OCI-LY7 (cell line): ENCODE results near the gene BNC1. TPM values are rescaled to one million over a fixed set of nuclear protein-coding genes. Genes with fewer than 3 reads are reported as not detected.

Experiments used
- BruUV-seq: library from RNA; stranded (reverse); fragments of 400-500 nt; replicated peaks from 2 replicates; lab custom pipeline; 2021; lab: Mats Ljungman, UMichigan
- CTCF ChIA-PET: fragments of 300-600 bp; sonication (Branson Sonifier 250); formaldehyde crosslinking; loops from one replicate; lab custom pipeline; 2022; ENCODE audit warnings: antibody characterized with exemption; ENCODE audit not compliant: unreplicated experiment; lab: Charles Lee
- POLR2A ChIA-PET: fragments of 300-600 bp; sonication (Branson Sonifier 250); formaldehyde crosslinking; loops from one replicate; lab custom pipeline; 2022; ENCODE audit warnings: antibody characterized with exemption; lab: Charles Lee
- DNase-seq: peaks from one replicate; pipeline ENCODE4 v3.0.0-alpha.2; 2015; ENCODE audit warnings: low spot score
- H2AFZ ChIP-seq: fragments of 200-600 bp; sonication (generic), shearing (Covaris generic); 2 replicates; pipeline ENCODE4 v1.6.1; 2014; ENCODE audit warnings: mild to moderate bottlenecking, antibody characterized with exemption, low read length, moderate library complexity
- H3K27ac ChIP-seq: fragments of 200-600 bp; sonication (generic); 2 replicates; pipeline ENCODE4 v1.5.1; 2014; ENCODE audit warnings: mixed run types, low read depth, mild to moderate bottlenecking, moderate library complexity, low read length, inconsistent platforms; ENCODE audit not compliant: poor library complexity, severe bottlenecking
- H3K36me3 ChIP-seq: fragments of 200-600 bp; sonication (generic); 2 replicates; pipeline ENCODE4 v1.6.1; 2014; ENCODE audit warnings: mild to moderate bottlenecking, antibody characterized with exemption, low read length, moderate library complexity, mixed read lengths; ENCODE audit not compliant: insufficient read depth
- H3K4me1 ChIP-seq: fragments of 200-600 bp; sonication (generic); 2 replicates; pipeline ENCODE4 v1.5.1; 2014; ENCODE audit warnings: mild to moderate bottlenecking, low read length; ENCODE audit not compliant: insufficient read depth, poor library complexity, severe bottlenecking
- H3K4me2 ChIP-seq: fragments of 200-600 bp; sonication (generic); 2 replicates; pipeline ENCODE4 v1.6.1; 2014; ENCODE audit warnings: mild to moderate bottlenecking, low read length
- H3K4me3 ChIP-seq: fragments of 200-600 bp; sonication (generic); 2 replicates; pipeline ENCODE4 v1.5.1; 2014; ENCODE audit warnings: mild to moderate bottlenecking, low read depth, low read length; ENCODE audit not compliant: poor library complexity, severe bottlenecking
- H3K79me2 ChIP-seq: fragments of 200-600 bp; sonication (generic); 2 replicates; pipeline ENCODE4 v1.6.1; 2016; ENCODE audit warnings: low read depth, mild to moderate bottlenecking, low read length, moderate library complexity, mixed read lengths; ENCODE audit not compliant: insufficient read depth
- H3K9me2 ChIP-seq: fragments of 200-600 bp; sonication (generic); 2 replicates; pipeline ENCODE4 v1.6.1; 2016; ENCODE audit warnings: mild to moderate bottlenecking, low read length, mixed read lengths; ENCODE audit not compliant: insufficient read depth
- H3K9me3 ChIP-seq: fragments of 200-600 bp; sonication (generic); 2 replicates; pipeline ENCODE4 v1.6.1; 2014; ENCODE audit warnings: mild to moderate bottlenecking, mixed run types, low read length, mixed read lengths
- H4K20me1 ChIP-seq: fragments of 200-600 bp; sonication (generic); 2 replicates; pipeline ENCODE4 v1.6.1; 2014; ENCODE audit warnings: mild to moderate bottlenecking, antibody characterized with exemption, low read length, moderate library complexity, mixed read lengths; ENCODE audit not compliant: insufficient read depth
- CTCF ChIP-seq: fragments of 200-600 bp; sonication (generic); conservative IDR thresholded peaks from 2 replicates; pipeline ENCODE4 v1.5.1; 2014; ENCODE audit warnings: mild to moderate bottlenecking, antibody characterized with exemption, low read length, moderate library complexity, mixed read lengths
- EZH2phosphoT487 ChIP-seq: fragments of 200-600 bp; sonication (generic); IDR thresholded peaks from 2 replicates; pipeline ENCODE4 v1.6.1; 2018; ENCODE audit warnings: low read depth, borderline replicate concordance, mild to moderate bottlenecking, mixed run types, antibody characterized with exemption, low read length, moderate library complexity, mixed read lengths
- intact Hi-C: fragments of 100-400 bp; cut with micrococcal nuclease; formaldehyde crosslinking; loops from one replicate; pipeline ENCODE4 v1.10.0; 2022; ENCODE audit not compliant: unreplicated experiment
- total RNA-seq, 2 experiments: library from RNA; depleted of rRNA in 1 of 2; stranded (reverse); fragments of >200 nt in 1 of 2; shearing (Covaris generic) in 1 of 2; gene quantifications; 2 replicates each; pipeline ENCODE4 v1.2.3, GENCODE V29; 2014 to 2022

BNC1 gene
- total RNA-seq, 2 experiments from 2014 or later: not detected

DNA sequence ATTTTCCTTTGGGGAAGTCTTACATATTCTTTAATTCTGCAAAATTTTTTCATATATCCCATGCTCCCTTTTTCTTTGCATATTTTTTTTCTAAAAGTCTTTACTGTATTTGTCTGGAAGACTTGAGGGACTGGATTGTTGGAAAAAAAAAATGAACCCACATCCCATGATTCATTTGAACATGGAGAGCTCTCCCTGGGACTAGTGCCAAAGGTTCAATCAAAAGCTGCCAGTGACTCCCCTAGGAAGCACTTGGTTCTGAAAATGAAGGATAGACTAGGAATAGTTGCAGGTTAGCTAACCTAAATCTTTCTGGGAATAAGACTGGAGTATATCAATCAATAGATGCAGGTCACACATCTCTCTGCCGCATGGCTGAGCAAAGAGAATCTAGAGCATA, 16.4 kb upstream of the BNC1 start:
- Histone ChIP-seq H3K9me2 (no peaks in the 10 kb centered on the region), H3K4me2 (no peak overlapping the region), H3K27ac (no peak overlapping the region), H3K79me2 (no peaks in the 10 kb centered on the region), H3K9me3 (no peaks in the 10 kb centered on the region), H4K20me1 (no peaks in the 10 kb centered on the region), H2AFZ (no peak overlapping the region), H3K4me3 (no peak overlapping the region), H3K4me1 (no peaks in the 10 kb centered on the region), H3K36me3 (no peaks in the 10 kb centered on the region)
- CTCF ChIA-PET: no interaction called here
- no TSS peak for BruUV-seq
- TF ChIP-seq CTCF (no peak), EZH2phosphoT487 (no peak)
- POLR2A ChIA-PET: no interaction called here
- DNase-seq: no peak
- intact Hi-C loops: no loop called here

DNA sequence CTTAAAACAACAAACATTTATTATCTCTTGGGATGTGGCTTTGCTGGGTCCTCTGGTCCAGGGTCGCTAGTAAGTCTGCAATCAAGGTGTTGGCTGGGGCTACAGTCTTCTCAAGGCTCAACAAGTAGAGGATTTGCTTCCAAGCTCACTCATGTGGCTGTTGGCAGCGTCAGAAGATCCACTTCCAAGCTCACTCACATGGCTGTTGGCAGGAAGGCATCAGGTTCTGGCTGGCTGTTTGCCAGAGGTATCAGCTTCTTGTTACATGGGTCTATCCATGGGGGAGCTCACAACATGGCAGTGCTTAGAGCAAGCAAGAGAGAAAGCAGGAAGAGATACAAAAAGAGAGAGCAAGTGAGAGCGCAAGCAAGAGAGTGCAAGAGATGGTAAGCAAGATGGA, 15.0 kb upstream of the BNC1 start:
- BruUV-seq: no TSS peak
- Histone ChIP-seq H3K9me2 (no peaks in the 10 kb centered on the region), H3K4me1 (no peaks in the 10 kb centered on the region), H3K9me3 (no peaks in the 10 kb centered on the region), H3K79me2 (no peaks in the 10 kb centered on the region), H3K27ac (no peak overlapping the region), H3K4me2 (no peak overlapping the region), H3K4me3 (no peak overlapping the region), H2AFZ (no peak overlapping the region), H4K20me1 (no peaks in the 10 kb centered on the region), H3K36me3 (no peaks in the 10 kb centered on the region)
- intact Hi-C loops: no loop called here
- no peak for DNase-seq
- POLR2A ChIA-PET: no interaction called here
- no peak for TF ChIP-seq EZH2phosphoT487
- TF ChIP-seq CTCF: no peak
- CTCF ChIA-PET: no interaction called here

DNA sequence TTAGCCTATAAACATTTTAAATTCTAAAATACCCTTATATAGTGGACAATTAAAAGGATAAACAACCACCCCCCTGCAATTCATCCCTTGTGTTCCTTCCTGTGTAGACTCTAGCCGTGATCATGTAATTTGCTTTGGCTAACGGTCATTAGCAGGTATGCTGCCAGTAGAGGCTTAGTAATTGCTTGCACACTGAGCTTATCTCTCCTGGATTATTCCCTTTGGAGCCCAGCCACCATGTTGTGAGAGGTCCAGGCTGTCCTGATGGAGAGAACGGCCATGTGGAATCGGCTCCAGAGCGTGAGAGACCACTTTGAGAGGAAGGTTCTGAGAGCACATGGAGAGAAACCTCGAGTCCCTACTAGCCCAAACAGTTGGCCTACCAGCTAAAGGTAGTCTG, 11.0 kb upstream of the BNC1 start:
- no peak for DNase-seq
- CTCF ChIA-PET: no interaction called here

More for the DNA sequence above, 11.0 kb upstream of the BNC1 start:
- TF ChIP-seq CTCF: no peak
- TF ChIP-seq EZH2phosphoT487: no peak
- Histone ChIP-seq H3K79me2 (no peaks in the 10 kb centered on the region), H2AFZ (no peak overlapping the region), H3K27ac (no peak overlapping the region), H3K9me2 (no peaks in the 10 kb centered on the region), H3K4me1 (no peaks in the 10 kb centered on the region), H3K9me3 (no peaks in the 10 kb centered on the region), H3K4me2 (no peak overlapping the region), H3K4me3 (no peak overlapping the region), H4K20me1 (no peaks in the 10 kb centered on the region), H3K36me3 (no peaks in the 10 kb centered on the region)
- no TSS peak for BruUV-seq
- POLR2A ChIA-PET: no interaction called here
- intact Hi-C loops: no loop called here
